Thyroid gland (tissue), 4 donors: Measurements from ENCODE around the gene HAND1. TPM values are rescaled to one million over a fixed set of nuclear protein-coding genes. Genes with fewer than 3 reads are reported as not detected.
A peak's percentile ranks its signal among the peaks of the same experiment; 100 is the strongest.

Experiments used
- DNase-seq, 2 donors: peaks; one replicate each; pipeline ENCODE4 v3.0.0-alpha.2; 2019
- H3K27ac ChIP-seq, 3 donors: fragments of 200-600 bp; sonication (generic); 1 replicate in 2 of 3; 2 replicates in 1 of 3; pipeline ENCODE4 v1.5.1; 2016 to 2019; ENCODE audit warnings: mild to moderate bottlenecking in 1 of 3, moderate library complexity in 1 of 3
- H3K27me3 ChIP-seq: fragments of 200-600 bp; sonication (generic); one replicate; pipeline ENCODE4 v1.5.1; 2019
- H3K36me3 ChIP-seq, 2 donors: fragments of 200-600 bp; sonication (generic); one replicate each; pipeline ENCODE4 v1.5.1; 2016 to 2019
- H3K4me1 ChIP-seq, 2 donors: fragments of 200-600 bp; sonication (generic); one replicate each; pipeline ENCODE4 v1.5.1; 2017 to 2019
- H3K4me3 ChIP-seq, 3 donors: fragments of 200-600 bp; sonication (generic); replicated peaks in 1 of 3; 1 replicate in 2 of 3; 2 replicates in 1 of 3; pipeline ENCODE4 v1.5.1; 2016; ENCODE audit warnings: mild to moderate bottlenecking in 1 of 3
- H3K9me3 ChIP-seq: fragments of 200-600 bp; sonication (generic); one replicate; pipeline ENCODE4 v1.5.1; 2017
- POLR2A ChIP-seq, 2 donors: fragments of 450-650 bp; IDR thresholded peaks; one replicate each; pipeline ENCODE4 v1.6.1; 2017; ENCODE audit warnings: antibody characterized with exemption in 2 of 2, mild to moderate bottlenecking in 2 of 2, moderate library complexity in 1 of 2
- WGBS, 2 donors: methylation state at CpG; one replicate each; pipeline ENCODE4 v1.1.5; 2017; 5-methylcytosine and 5-hydroxymethylcytosine counted together
- intact Hi-C: fragments of 100-400 bp; cut with DNase I; formaldehyde crosslinking; loops from one replicate; pipeline ENCODE4 v1.15.1; 2023
- total RNA-seq, 4 donors: library from RNA; depleted of rRNA; stranded (reverse); fragments of >200 nt; gene quantifications; one replicate each; pipeline ENCODE4 v1.2.3, GENCODE V29; 2016
- TF ChIP-seq, protein P1 (sequence below), 6 experiments: fragments of 200-600 bp in 3 of 6; fragments of 450-650 bp in 3 of 6; sonication (generic) in 3 of 6; IDR thresholded peaks; one replicate each; pipeline ENCODE4 v1.5.1; 2016 to 2019; ENCODE audit warnings: antibody characterized with exemption in 6 of 6, mild to moderate bottlenecking in 2 of 6, inconsistent platforms in 1 of 6, moderate library complexity in 1 of 6

The HAND1 gene
- total RNA-seq, 4 donors from 2014 or later: not detected

DNA sequence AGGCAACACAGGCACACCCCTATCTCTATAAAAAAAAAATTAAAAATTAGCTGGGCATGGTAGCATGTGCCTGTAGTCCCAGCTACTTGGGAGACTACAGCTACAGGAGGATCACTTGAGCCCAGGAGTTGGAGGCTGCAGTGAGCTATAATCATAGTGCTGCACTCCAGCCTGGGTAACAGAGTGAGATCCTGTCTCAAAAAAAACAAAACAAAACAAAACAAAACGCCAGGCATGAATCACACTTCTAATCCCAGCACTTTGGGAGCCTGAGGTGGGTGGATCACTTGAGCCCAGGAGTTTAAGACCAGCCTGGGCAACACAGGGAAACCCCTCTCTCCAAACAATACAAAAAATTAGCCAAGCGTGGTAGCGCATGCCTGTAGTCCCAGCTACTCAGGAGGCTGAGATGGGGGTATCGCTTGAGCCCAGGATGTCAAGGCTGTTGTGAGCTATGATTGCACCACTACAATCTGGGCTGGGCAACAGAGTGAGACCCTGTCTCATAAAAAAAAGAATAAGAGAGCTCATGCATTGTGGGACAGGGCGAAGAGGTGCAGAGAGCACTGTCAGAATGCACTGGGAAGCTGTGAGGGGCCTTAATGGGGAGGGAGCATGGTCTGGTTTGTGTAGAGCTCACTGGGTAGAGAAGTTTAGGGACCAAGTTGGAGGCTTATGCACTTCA lies 40.6 kb downstream of the HAND1 start:
- Histone ChIP-seq H3K9me3 (no peaks in the 10 kb centered on the region), H3K4me1 (peaks cover 0 to 5% of the 10 kb centered on the region in 2 donors), H3K27me3 (no peaks in the 10 kb centered on the region), H3K36me3 (peaks cover 3 to 7% of the 10 kb centered on the region in 2 donors), H3K27ac (peak overlapping the region in 1 of 3 donors; percentile 24), H3K4me3 (no peak overlapping the region)
- intact Hi-C loops: no loop called here
- TF ChIP-seq, protein P1, sequence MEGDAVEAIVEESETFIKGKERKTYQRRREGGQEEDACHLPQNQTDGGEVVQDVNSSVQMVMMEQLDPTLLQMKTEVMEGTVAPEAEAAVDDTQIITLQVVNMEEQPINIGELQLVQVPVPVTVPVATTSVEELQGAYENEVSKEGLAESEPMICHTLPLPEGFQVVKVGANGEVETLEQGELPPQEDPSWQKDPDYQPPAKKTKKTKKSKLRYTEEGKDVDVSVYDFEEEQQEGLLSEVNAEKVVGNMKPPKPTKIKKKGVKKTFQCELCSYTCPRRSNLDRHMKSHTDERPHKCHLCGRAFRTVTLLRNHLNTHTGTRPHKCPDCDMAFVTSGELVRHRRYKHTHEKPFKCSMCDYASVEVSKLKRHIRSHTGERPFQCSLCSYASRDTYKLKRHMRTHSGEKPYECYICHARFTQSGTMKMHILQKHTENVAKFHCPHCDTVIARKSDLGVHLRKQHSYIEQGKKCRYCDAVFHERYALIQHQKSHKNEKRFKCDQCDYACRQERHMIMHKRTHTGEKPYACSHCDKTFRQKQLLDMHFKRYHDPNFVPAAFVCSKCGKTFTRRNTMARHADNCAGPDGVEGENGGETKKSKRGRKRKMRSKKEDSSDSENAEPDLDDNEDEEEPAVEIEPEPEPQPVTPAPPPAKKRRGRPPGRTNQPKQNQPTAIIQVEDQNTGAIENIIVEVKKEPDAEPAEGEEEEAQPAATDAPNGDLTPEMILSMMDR (IDR thresholded peaks at IDR 0.05): no peak
- TF ChIP-seq POLR2A (IDR thresholded peaks at IDR 0.05): no peak
- DNase-seq: peak; percentile 56 to 58
- WGBS, 2 donors: 39 to 59% methylated on average over 5 of the region's 5 CpGs

DNA sequence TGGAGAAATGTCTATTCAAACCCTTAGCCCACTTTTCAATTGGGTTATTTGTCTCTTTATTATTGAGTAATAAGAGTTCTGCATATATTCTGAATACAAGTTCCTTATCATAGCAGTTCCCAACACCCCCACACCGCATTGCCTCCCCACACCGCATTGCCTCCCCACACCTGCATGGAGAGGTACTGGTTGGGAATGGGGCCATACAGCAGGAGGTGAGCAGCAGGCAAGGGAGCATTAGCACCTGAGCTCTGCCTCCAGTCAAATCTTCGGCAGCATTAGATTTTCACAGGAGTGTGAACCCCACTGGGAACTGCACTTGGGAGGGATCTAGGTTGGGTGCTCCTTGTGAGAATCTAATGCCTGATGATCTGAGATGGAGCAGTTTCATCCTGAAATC lies 42.8 kb downstream of the HAND1 start:
- Histone ChIP-seq H3K36me3 (peaks cover 0 to 7% of the 10 kb centered on the region in 2 donors), H3K4me3 (no peak overlapping the region), H3K4me1 (peaks cover 0 to 5% of the 10 kb centered on the region in 2 donors), H3K9me3 (no peaks in the 10 kb centered on the region), H3K27me3 (no peaks in the 10 kb centered on the region), H3K27ac (no peak overlapping the region)
- 98 to 100% methylated on average over 3 of the region's 3 CpGs for WGBS, 2 donors
- intact Hi-C loops: no loop called here
- DNase-seq: no peak
- TF ChIP-seq, protein P1 (IDR thresholded peaks at IDR 0.05): no peak

DNA sequence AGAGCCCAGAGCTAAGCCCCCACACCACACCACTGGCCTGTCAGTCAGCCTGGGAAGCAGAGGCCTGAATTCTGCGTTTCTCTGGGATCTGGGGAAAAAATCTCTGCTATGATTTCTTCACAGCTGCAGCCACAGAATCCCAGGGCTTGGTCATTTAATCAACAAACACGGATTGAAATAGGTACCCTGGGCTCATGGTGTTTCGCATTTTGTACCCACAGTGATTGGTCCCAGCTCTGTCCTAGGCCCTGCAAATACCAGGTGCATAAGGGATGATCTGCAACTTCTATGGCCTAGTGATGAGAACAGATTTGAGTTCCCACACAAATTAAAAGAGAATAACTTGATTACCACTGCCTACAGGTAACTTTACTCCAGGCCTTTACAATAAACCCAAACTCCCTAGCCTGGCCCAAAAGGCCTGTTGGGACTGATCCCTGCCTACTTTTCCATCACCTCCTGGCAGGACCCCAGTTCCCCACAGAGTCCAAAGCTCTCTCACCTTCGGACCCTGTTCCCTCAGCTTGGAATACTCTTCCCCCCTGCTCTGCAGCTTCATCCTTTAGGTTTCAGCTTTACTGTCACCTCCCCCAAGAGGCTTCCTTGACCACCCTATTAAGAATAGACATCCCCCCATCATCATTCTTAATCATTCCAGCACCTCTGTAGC lies 46.9 kb downstream of the HAND1 start:
- intact Hi-C loops: no loop called here
- DNase-seq: no peak

DNA sequence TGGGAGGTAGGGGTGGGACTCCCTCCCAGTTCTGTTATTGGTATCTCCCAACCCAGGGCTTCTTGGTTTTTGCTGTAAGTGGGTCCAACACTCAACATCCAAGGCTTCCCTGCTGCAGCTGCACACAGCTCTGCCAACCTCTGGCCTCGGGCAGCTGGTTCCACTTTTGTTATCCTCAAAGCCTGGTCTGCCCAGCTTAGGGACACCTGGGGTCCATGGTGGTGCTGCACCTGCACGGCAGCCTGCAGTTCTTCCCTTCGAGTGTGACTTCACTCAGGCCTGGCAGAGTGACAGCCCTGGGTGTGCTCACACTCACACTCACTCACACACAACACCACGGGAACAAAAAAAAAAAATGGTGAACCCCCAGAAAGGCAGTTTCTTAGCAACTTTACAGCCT lies 47.6 kb downstream of the HAND1 start:
- Histone ChIP-seq H3K27ac (no peak overlapping the region), H3K36me3 (no peaks in the 10 kb centered on the region), H3K4me3 (no peak overlapping the region), H3K27me3 (no peaks in the 10 kb centered on the region), H3K4me1 (no peaks in the 10 kb centered on the region), H3K9me3 (no peaks in the 10 kb centered on the region)
- DNase-seq: no peak
- intact Hi-C loops: no loop called here
- no peak for TF ChIP-seq POLR2A (IDR thresholded peaks at IDR 0.05)
- TF ChIP-seq, protein P1 (IDR thresholded peaks at IDR 0.05): no peak
- WGBS, 2 donors: 71% methylated on average over 4 of the region's 4 CpGs

More for the DNA sequence above, 46.9 kb downstream of the HAND1 start:
- Histone ChIP-seq H3K27ac (no peak overlapping the region), H3K9me3 (no peaks in the 10 kb centered on the region), H3K36me3 (no peaks in the 10 kb centered on the region), H3K4me1 (no peaks in the 10 kb centered on the region), H3K27me3 (no peaks in the 10 kb centered on the region), H3K4me3 (no peak overlapping the region)
- TF ChIP-seq POLR2A (IDR thresholded peaks at IDR 0.05): no peak
- TF ChIP-seq, protein P1 (IDR thresholded peaks at IDR 0.05): no peak
- 91% methylated on average over 4 of the region's 4 CpGs for WGBS, 2 donors

DNA sequence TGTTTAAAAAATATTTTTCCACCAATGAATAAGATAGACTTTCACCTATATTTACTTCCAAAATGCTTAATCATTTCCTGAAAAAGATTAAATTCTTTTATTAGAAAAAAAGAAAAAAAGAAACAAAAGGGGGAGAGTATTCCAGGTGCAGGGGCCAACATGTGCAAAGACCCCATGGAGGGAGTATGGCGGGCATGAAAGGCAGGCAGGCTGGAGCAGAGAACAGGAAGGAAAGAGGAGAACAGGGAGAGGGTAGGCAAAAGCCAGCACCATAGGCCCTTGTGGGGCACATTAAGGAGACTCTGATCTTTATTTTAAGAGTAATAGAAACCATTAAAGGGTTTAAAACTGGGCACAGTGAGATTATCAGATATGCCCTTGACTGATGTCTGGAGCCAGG lies 48.7 kb downstream of the HAND1 start:
- no peaks in the 10 kb centered on the region for H3K27me3 ChIP-seq
- no peak for TF ChIP-seq POLR2A (IDR thresholded peaks at IDR 0.05)
- TF ChIP-seq, protein P1 (IDR thresholded peaks at IDR 0.05): no peak
- H3K9me3 ChIP-seq: no peaks in the 10 kb centered on the region
- H3K4me3 ChIP-seq: no peak overlapping the region
- 91 to 95% methylated on average over 1 of the region's 1 CpG for WGBS, 2 donors
- no peaks in the 10 kb centered on the region for H3K36me3 ChIP-seq
- no peak overlapping the region for H3K27ac ChIP-seq
- intact Hi-C loops: no loop called here
- DNase-seq: no peak
- H3K4me1 ChIP-seq: no peaks in the 10 kb centered on the region
